HEK293T (cell line): Measurements from ENCODE around the gene JPH4.

ENCODE experiments used
- BHLHE40 ChIP-seq: fragments of 450-650 bp; IDR thresholded peaks from 2 replicates; pipeline ENCODE4 v1.6.1; 2016; ENCODE audit warnings: mild to moderate bottlenecking, moderate library complexity, borderline replicate concordance
- SP1 ChIP-seq: fragments of 450-650 bp; IDR thresholded peaks from 2 replicates; pipeline ENCODE4 v1.6.1; 2017
- SUZ12 ChIP-seq: fragments of 450-650 bp; IDR thresholded peaks from 2 replicates; pipeline ENCODE4 v1.6.1; 2016; ENCODE audit warnings: mild to moderate bottlenecking
- ZNF384 ChIP-seq: fragments of 450-650 bp; IDR thresholded peaks from 2 replicates; pipeline ENCODE4 v1.6.1; 2016

- TF ChIP-seq SP1, result no peak
- no peak for TF ChIP-seq SUZ12
- no peak for TF ChIP-seq ZNF384
- TF ChIP-seq BHLHE40, result no peak
Measured at GRCh38 chr14:23550812-23551265, 27.8 kb downstream of the JPH4 start.
